ENCODE measurements around the gene NCK1.

GRCh38 chr3:136932978-136933772 is 71.2 kb downstream of the NCK1 start:
- TF ChIP-seq CTCF (IDR thresholded peaks at IDR 0.05) (no peak), POLR2A (IDR thresholded peaks at IDR 0.05) (no peak)
